Epithelial cell of umbilical artery (primary cell): ENCODE data around the gene BRINP3. TPM values are rescaled to one million over a fixed set of nuclear protein-coding genes. Genes with fewer than 3 reads are reported as not detected.

Experiments used
- total RNA-seq: library from RNA; depleted of rRNA; stranded (reverse); fragments of >200 nt; gene quantifications from 2 replicates; pipeline ENCODE4 v1.2.3, GENCODE V29; 2014

Gene BRINP3
- not detected in 2 replicates for total RNA-seq

GRCh38 chr1:190477762-190478148, at the start of gene BRINP3:
TSS of gene BRINP3 (minus strand) at chr1:190477864.

